Astrocyte of the cerebellum (primary cell): ENCODE data around the gene MAL.

Experiments
- DNase-seq: peaks from one replicate; pipeline ENCODE4 v3.0.0-alpha.2; 2011; ENCODE audit warnings: low read depth
- H3K4me3 ChIP-seq: 2 replicates; pipeline ENCODE4 v1.5.1; 2011; ENCODE audit warnings: mild to moderate bottlenecking, low read depth, low read length, moderate library complexity
- in situ Hi-C: cut with HindIII; loops from 2 replicates; pipeline ENCODE4 v1.10.0; 2017; ENCODE audit warnings: low sequenced_read_pairs
- TF ChIP-seq, protein P1 (sequence below): IDR thresholded peaks from 2 replicates; pipeline ENCODE4 v1.5.1; 2012; ENCODE audit warnings: low read length, low read depth, moderate library complexity, mild to moderate bottlenecking; ENCODE audit errors: missing control alignments

MAL gene

DNA sequence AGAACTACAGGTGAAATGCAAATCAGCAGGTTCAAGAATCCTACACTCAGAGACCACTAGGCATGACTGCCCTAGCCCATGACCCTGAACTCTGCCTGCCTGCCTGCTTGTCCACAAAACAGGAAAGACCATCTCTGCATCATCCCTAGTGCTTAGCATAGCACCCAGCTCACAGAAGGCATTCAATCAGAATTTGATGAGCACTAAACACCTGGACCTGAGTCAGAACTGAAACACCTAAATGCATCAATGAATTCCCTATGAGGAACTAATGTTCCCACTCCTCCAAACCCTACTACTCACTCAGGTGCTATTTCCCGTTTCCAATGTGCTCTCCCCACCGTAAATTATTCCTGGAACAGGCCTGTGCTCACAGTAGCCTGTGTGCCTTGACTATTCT, 74.4 kb downstream of the MAL start:
- DNase-seq, result no peak
- in situ Hi-C loops, result no loop called here
- TF ChIP-seq, protein P1, sequence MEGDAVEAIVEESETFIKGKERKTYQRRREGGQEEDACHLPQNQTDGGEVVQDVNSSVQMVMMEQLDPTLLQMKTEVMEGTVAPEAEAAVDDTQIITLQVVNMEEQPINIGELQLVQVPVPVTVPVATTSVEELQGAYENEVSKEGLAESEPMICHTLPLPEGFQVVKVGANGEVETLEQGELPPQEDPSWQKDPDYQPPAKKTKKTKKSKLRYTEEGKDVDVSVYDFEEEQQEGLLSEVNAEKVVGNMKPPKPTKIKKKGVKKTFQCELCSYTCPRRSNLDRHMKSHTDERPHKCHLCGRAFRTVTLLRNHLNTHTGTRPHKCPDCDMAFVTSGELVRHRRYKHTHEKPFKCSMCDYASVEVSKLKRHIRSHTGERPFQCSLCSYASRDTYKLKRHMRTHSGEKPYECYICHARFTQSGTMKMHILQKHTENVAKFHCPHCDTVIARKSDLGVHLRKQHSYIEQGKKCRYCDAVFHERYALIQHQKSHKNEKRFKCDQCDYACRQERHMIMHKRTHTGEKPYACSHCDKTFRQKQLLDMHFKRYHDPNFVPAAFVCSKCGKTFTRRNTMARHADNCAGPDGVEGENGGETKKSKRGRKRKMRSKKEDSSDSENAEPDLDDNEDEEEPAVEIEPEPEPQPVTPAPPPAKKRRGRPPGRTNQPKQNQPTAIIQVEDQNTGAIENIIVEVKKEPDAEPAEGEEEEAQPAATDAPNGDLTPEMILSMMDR, result no peak
- no peak overlapping the region for H3K4me3 ChIP-seq
